ENCODE measurements around the gene SPIRE1.
"Not testable (repeated sequence)": the region's sequence is repeated elsewhere in the genome, so short reads cannot be mapped to it uniquely, and the experiment has no call there.

Gene SPIRE1

DNA sequence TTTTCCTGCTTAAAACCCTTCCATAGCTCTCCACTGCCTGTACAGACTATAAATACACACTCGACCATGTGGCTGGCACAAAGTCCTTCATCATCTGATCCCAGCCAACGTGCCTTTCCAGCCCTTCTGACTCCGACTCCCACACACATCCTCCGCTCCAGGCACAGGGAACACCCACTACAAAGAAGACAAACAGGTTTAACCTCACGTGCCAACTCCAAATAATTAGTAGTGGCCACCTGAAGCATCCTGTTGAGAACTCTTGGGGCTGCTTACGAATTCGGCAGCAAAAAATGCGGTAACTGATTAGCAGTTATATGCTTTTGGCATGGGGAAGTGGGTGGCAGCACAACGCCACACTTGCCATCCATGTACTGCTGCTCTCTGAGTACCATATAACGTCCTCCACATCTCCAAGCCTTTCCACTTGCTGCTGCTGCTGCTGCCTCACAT, 12.1 kb downstream of the SPIRE1 start:
- DNase-seq (ENCODE audit: low read depth) = no peak

DNA sequence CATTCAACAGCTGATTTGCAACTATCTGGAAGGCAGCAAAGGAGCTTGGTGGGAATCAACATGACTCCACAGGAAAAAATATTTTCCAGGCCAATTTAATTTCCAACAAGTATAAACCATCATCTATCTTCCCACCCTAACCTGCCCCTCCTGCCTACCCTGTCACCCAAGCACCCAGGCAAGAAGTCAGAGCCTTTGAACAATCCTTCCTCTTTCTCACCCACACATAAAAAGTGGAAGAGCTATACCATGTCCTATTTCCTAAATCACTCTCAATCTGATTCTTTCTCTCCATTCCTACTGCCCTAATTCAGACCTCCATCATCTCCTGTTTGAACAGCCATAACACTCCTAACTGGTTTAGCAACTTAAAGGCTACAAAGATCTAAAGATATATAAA, 12.7 kb downstream of the SPIRE1 start:
- no peak for DNase-seq (ENCODE audit: low read depth)

DNA sequence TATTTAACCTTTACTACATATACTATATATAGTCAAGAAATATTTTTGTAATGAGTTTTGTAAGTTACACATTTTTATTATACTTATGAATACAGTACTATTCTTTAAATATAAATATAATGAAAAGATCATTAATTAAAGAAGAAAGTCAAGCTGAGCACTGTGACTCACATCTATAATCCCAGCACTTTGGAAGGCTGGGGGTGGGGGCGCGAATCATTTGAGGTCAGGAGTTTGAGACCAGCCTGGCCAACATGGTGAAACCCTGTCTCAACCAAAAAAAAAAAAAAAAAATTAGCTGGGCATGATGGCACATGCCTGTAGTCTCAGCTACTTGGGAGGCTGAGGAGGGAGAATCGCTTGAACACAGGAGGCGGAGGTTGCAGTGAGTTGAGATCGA, 14.2 kb downstream of the SPIRE1 start:
- not testable (repeated sequence) for DNase-seq (ENCODE audit: low read depth)

DNA sequence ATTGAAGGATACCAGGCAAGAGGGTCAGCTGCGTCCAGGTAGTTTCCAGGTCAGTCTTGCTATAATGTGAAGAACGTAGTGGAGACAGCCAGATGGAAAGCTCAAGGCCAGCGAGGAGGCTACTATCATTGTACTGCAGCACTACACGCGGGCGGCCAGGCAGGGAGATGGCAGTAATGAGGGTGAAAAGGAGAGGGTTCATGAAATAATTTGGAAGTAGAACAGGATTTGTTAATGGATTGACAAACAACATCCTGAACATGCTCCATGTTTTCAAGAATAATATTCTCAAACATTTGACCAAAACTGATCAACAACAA, 17.1 kb downstream of the SPIRE1 start:
- DNase-seq (ENCODE audit: low read depth) = no peak

DNA sequence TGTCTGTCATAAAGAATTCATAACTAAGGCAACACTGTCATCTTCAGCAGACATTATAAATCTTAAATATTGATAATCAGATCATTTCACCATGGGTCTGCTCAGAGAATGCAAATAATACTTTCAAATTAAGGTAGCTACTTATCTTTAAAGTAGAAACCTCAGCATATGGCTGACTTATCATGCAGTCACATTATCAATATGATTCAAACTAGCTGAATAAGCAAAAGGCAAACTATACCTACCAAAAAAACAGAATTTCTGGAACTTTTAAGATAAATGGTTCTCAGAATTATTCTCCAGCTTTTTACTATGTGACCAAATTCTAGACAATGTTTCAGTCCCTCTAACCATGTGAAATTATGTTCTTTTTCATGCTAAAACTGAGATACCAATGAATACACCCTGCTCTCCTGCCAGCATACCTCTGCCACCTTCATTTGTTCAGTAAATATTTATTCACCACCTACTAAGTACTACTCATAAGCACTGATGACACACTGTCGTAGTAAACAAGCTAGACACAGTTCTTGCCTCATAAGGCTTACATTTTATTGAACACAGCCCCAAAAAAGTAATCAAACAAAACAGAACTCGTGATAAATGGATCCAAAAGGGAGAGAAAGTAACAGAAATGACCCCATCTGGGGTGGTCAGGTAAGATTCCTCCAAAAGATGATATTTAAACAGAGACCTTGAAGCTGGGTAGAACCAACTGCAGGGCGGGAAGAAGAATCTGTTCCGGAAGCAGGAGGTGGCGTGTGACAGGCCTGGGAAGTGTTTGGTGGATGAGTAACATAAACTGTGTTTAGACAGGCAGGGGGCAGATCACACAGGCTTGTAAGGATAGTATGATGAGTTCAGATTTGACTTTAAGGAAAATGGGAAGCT, 17.7 kb downstream of the SPIRE1 start:
- DNase-seq (ENCODE audit: low read depth) = no peak

DNA sequence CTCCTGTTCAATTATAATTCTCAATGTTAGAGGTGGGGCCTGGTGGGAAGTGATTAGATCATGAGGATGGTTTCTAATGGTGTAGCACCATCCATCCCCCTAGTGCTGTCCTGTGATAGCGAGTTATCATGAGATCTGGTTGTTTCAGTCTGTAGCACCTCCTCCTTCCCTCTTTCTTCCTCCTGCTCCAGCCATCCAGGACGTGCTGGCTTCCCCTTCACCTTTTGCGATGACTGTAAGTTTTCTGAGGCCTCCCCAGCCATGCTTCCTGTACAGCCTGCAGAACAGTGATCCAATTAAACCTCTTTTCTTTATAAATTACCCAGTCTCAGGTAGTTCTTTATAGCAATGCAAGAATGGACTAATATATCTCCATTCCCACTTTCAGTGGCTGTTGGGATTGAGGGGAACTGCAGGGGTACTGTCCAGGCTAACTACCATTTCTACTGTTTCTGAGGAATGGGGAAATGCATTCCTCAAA, 19.2 kb downstream of the SPIRE1 start:
- no peak for DNase-seq (ENCODE audit: low read depth)

DNA sequence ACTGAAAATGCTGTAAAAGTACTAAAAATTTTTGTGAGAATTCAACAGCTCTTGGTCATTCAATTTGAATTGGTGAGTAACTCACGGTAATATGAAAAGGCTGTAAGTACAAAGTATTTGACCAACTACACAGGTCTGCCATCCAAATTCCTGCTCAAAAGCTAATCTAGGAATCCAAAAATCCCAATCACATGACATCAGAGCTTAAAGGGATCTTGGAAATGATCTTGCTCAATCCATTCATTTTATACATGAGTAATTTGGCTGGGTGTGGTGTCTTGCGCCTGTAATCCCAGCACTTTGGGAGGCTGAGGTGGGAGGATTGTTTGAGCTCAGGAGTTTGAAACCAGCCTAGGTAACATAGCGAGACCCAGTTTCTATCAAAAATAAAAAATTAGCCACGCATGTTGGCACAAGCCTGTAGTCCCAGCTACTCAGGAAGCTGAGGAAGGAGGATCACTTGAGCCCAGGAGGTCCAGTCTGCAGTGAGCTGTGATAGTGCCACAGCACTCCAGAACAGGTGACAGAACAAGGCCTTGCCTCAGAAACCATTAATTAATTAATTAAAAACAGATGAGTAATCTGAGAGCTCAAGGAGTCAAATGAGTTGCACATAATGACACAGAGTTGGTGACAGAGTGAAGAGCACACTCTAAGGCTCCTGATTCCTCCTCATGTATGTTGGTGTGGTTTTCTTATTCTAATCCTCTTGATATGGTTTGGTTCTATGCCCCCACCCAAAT, 19.8 kb downstream of the SPIRE1 start:
- no peak for DNase-seq (ENCODE audit: low read depth)

DNA sequence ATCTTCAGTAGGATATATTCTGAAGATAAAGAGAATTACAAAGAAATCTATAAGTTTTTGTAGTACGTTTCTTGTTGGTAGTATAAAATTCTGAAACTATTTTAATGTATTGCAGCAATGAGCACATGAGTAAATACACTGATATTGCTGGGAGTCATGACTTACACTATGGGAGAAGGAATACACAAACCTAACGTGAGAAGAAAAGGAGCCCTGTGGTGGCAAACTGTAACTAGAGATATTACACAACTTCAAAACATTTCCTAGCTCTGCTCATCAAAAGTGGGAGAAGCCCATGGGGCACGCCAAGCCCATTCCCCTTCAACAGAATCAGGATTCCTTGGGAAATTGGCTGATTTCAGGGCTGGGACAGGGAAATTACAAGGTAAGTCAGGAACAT, 20.5 kb downstream of the SPIRE1 start:
- no peak for DNase-seq (ENCODE audit: low read depth)

DNA sequence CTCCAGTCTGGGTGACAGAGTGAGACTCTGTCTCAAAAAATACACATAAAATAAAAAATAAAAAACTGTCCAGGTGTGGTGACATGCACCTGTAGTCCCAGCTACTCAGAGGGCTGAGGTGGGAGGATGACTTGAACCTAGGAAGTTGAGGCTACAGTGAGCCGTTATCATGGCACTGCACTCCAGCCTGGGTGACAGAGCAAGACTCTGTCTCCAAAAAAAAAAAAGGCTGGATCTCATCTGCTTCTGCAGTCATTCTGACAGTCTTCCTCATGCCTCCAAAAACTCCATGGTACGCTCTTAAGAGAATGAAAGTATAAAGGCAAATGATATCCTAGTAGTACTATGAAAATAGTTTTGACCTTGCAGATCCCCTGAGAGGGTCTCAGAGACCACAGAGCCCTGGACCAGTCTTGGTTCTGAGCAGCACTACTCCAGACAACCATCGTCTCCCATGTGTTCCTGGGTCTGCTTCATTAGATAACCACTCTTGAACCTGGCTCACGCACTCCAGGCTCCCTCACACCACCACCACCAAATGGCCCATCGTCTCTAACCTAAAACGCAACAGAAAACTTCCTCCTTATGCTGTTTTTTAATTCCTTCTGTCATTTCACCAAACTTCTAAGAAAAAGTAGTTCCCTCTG, 26.0 kb downstream of the SPIRE1 start:
- DNase-seq (ENCODE audit: low read depth) = no peak

DNA sequence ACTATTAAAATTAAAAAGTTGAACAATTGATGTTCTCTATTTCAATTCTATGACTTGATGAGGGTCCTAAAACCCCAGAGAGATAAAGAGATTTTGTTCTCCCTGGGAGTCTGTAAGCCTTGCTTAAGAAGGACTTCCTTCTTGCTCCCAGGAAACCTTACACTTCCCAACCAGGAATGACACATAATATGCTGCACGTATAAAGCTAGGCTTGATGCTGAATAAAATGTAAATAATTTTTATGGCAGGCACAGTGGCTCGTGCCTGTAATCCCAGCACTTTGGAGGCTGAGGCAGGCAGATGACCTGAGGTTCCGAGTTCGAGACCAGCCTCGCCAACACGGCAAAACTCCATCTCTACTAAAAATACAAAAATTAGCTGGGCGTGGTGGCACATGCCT, 27.8 kb downstream of the SPIRE1 start:
- DNase-seq (ENCODE audit: low read depth) = no peak

DNA sequence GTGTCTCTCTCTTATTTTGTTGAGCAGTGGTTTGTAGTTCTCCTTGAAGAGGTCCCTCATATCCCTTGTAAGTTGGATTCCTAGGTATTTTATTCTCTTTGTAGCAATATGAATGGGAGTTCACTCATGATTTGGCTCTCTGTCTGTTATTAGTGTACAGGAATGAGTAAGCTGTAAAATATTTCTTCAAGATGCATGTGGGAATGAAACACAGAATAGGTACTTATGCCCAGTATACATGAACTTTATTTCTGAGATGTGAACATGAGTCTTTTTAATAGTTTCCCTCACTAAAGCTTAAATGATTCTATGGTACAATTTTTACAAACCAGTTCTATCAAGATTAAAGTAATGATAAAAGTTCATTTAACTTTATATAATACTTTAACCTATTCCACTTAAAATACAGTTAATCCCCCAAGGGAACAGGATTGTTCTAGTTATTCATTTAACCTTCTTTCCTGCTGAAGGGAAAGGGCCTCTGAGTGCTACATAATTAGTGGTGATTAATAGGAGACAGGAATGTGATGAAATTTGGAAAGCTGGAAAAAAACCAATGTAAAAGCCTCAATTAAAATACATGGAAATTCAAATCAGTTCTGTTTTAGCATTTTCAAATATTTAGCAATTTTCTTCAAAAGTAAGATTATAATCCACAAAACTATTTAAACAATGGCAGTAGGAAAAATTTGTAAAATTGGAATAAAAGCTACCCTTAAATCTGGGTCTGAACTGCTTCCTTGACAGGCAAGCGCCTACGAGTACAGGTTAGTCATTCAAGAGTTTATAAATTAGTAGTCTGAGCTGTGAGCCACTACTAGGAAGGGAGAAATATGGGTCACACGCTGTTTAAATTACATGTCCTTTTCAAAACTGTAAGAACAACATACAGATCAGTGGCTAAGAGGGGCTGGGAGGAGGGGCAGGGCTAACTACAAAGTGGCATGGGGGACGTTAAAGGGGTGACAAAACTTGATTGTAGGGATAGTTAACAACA, 28.9 kb downstream of the SPIRE1 start:
- DNase-seq (ENCODE audit: low read depth) = no peak

DNA sequence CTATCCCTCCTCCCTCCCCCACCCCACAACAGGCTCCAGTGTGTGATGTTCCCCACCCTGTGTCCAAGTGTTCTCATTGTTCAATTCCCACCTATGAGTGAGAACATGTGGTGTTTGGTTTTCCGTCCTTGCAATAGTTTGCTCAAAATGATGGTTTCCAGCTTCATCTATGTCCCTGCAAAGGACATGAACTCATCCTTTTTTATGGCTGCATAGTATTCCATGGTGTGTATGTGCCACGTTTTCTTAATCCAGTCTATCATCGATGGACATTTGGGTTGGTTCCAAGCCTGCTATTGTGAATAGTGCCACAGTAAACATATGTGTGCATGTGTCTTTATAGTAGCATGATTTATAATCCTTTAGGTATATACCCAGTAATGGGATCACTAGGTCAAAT, 30.7 kb downstream of the SPIRE1 start:
- DNase-seq (ENCODE audit: low read depth) = not testable (repeated sequence)

DNA sequence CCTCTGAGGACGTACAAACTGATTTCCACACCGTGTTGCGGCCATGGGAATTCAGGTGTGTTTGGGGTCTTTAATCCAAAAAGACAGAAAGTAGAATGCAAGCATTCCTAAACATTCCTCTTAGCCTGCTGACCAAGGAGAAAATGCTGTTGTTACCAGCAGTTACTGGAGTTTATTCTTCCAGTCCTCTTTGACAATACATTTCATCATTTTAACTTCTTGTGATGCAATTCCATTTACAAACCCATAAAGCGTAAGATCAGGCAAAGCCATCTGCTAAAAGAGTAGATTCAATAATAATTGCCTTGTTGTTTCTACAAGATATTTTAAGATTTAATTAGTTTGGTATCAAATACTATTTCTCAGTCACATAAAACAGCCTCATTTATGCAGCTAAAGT, 32.7 kb downstream of the SPIRE1 start:
- DNase-seq (ENCODE audit: low read depth) = no peak

DNA sequence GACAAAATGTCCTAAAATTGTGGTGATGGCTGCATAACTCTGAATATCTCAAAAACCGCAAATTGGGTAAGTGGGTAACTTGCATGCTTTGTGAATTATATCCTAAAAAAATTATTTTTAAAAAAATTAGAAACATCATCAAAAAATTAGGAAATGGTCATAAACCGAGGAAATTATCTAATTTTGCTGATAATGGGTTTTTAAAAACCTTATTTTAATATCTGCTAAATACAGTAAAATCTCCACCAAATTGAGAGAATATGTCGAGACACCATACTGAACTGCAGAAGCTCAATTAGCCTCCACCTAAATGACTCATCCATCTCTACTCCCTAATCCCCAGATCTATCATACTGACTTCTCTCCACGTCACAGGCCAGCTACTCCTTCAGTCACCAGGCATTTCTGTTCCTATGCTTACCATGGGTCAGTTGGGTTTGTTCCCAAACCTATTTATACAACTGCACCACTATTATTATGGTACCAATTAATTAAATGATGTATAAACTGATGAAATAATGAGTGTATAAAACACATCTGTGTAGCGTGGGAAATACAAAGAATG, 36.1 kb downstream of the SPIRE1 start:
- no peak for DNase-seq (ENCODE audit: low read depth)

DNA sequence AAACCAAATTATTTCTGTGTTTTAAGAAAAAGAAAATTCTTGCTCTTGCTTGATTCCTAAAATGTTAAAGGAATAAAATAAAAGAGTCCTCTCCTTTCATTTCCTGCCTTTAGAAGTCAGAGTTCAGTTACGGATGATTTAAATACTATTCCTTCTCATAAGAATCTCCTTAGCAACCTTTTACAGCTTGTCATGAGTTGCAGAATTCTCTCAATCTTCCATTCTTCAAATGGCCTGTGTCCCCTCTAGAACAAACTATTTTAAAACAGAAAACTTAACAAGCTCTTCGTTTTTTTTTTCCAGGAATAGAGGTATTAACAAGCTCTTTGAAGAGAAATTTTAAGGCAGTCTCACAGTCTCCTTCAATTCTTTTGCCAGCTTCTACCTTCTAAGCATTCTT, 42.2 kb downstream of the SPIRE1 start:
- no peak for DNase-seq (ENCODE audit: low read depth)

DNA sequence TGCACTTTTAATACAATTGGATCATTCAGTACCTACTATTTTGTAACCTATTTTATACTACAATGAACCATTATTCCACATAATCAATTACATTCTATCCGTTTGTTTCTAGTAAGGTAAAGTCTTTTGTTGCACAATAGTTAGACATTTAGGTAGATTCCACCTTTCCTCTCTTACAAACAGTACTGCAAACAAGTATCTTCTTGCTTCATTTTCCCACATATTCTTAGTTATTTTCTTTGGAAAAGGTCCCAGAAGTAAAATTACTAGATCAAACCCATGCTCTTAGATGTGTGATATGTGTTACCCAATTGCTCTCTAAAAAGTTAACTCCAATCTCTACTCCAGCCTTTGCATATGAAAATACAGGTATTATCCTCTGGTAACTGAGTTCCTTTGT, 49.6 kb downstream of the SPIRE1 start:
- no peak for DNase-seq (ENCODE audit: low read depth)

DNA sequence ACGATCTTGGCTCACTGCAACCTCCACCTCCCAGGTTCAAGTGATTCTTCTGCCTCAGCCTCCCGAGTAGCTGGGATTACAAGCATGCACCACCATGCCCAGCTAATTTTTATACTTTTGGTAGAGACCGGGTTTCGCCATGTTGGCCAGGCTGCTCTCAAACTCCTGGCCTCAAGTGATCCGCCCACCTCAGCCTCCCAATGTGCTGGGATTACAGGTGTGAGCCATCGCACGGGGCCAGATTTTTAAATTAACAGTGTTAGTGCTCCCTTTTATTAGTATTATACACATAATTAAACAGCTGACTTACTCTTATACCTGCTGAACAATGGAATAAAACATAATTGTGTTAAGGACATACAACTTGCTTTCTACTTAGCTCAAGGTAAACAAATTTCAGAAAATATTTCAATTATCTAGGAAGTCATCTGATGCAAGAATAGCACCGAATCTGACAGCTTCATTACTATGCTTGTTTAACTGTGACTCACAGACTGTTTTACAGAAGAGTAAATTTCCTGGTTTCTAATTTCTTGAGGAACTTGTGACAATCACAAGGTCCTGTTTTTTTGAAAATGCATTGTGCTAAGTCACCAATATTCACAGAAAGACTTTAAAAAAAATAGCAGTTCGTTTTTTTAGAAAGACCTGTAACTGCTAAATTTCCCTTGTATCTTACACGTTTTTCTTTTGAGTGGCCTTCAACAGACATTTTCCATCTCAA, 51.2 kb downstream of the SPIRE1 start:
- DNase-seq (ENCODE audit: low read depth) = no peak

DNA sequence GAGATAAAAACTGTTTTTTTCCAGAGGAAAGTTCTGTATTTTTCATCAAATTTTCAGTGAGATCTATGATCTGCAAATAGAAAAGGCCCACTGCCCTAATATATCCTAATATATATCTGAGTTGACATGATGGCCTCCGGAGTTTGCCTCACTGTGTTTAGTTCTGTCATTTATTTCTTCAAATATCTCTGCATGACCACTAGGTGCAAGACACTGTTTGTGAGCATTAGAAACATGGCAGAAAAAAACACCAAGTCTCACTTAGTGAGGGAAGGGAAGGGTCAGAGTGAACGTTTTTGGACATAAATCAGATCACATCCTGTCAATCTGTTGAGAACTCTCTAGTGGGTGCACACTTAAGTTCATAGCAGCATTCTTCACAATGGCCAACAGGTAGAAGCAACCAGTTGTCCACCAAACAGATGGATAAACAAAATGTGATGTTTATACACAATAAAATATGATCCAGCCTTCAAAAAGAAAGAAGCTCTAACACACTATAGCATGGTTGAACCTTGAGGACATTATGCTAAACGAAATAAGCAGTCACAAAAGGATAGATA, 53.4 kb downstream of the SPIRE1 start:
- no peak for DNase-seq (ENCODE audit: low read depth)

DNA sequence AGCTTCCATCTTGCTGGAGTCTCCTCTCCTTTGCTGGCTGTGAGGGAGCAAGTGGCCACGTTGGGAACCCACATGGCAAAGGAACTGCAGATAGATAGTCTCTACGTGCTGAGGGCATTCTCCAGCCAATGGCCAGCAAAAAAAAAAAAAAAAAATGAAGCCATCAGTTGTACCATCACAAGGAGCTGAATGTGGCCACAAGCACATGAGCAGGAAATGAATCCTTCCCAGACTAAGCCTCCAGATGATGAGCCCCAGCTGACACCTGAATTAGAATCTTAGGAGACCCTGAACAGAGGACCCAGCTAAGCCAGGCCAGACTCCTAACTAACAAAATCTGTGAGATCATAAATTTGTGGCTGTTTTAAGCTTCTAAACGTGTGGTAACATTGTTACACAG, 57.9 kb downstream of the SPIRE1 start:
- DNase-seq (ENCODE audit: low read depth) = no peak

DNA sequence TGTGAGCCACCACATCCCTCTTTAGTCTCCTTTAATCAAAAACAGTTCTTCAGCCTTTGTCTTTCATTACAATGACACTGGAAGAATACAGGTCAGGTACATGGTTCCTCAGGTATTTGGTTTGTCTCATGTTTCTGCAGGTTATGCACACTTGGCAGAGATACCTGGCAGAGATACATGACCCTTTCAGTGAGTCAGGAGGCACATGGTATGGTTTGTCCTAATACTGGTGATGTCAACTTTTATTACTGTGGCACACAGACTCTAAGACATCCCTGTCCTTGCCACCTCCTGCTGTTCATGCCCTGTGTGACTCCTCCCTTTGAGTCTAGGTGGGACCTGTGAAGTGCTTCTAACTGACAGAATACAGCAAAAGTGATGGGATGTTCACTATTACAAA, 58.4 kb downstream of the SPIRE1 start:
- DNase-seq (ENCODE audit: low read depth) = no peak
